ENCODE results near the gene PKN2.

DNA sequence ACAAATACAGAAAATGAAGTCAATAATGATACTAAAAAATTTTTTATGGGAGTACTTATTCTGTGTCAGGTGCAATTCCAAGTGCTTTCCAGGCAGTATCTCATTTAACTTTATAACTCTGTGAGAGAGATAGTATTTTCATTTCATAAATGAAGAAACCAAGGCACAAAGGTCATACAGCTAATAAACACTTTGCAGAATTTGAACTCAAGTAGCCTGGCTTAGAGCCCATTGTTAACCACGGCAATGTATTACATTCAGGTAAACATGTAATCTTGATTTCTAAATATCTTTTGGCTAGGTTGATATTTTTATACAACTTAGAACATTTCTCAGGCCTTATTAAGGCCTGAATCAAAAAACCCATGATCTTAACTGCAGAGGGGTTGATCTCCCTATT lies 28.9 kb upstream of the PKN2 start:
- TF ChIP-seq, protein P1, sequence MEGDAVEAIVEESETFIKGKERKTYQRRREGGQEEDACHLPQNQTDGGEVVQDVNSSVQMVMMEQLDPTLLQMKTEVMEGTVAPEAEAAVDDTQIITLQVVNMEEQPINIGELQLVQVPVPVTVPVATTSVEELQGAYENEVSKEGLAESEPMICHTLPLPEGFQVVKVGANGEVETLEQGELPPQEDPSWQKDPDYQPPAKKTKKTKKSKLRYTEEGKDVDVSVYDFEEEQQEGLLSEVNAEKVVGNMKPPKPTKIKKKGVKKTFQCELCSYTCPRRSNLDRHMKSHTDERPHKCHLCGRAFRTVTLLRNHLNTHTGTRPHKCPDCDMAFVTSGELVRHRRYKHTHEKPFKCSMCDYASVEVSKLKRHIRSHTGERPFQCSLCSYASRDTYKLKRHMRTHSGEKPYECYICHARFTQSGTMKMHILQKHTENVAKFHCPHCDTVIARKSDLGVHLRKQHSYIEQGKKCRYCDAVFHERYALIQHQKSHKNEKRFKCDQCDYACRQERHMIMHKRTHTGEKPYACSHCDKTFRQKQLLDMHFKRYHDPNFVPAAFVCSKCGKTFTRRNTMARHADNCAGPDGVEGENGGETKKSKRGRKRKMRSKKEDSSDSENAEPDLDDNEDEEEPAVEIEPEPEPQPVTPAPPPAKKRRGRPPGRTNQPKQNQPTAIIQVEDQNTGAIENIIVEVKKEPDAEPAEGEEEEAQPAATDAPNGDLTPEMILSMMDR (IDR thresholded peaks at IDR 0.05), result no peak
- TF ChIP-seq POLR2A (IDR thresholded peaks at IDR 0.05), result no peak
